Suppressor macrophage treated with lipopolysaccharide for 1 hour (primary cell): Measurements from ENCODE around the gene MORN5.

ENCODE experiments used
- DNase-seq, 3 donors: peaks; one replicate each; pipeline ENCODE4 v3.0.0-alpha.2; 2020 to 2022

MORN5 gene

GRCh38 chr9:122159026-122159924, at the start of gene MORN5, which contains the start of gene NDUFA8:
Gene MORN5 (plus strand): TSS chr9:122159908. CDS start chr9:122159973, 65 bp downstream.
Gene NDUFA8 (minus strand): TSS chr9:122159779. CDS start chr9:122159677, 102 bp downstream.
- peak; percentile 99 for DNase-seq

DNA sequence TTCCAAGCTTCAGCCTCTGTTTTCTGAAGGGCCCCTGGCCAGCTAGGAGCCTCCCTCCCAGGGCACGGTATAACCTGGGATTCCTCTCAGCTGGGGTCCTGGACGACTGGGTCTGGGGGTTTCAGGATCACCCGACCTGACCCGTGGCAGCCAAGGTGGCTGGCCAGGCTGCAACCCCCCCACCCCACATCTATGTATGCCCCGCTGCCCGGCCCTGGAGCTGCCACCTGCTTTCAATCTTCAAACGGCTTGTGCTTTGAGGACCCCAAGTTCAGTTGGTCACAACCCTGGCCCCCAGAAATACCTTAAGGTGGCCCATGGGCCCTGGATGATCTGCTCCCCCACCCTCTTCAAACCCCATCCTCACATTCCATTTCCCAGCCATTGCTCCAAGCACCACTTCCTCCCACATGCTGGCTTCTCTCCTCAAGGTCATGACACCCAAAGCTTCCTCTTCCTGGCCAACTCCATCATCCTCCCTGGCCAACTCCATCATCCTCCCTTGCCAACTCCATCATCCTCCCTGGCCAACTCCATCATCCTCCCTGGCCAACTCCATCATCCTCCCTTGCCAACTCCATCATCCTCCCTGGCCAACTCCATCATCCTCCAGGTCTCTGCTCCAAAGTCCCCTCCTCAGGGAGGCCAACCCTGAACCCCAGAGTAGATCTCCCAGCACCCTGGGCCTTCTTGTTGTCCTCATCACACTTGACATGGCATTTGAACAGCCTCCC, 49.4 kb upstream of the MORN5 start:
- DNase-seq = no peak

DNA sequence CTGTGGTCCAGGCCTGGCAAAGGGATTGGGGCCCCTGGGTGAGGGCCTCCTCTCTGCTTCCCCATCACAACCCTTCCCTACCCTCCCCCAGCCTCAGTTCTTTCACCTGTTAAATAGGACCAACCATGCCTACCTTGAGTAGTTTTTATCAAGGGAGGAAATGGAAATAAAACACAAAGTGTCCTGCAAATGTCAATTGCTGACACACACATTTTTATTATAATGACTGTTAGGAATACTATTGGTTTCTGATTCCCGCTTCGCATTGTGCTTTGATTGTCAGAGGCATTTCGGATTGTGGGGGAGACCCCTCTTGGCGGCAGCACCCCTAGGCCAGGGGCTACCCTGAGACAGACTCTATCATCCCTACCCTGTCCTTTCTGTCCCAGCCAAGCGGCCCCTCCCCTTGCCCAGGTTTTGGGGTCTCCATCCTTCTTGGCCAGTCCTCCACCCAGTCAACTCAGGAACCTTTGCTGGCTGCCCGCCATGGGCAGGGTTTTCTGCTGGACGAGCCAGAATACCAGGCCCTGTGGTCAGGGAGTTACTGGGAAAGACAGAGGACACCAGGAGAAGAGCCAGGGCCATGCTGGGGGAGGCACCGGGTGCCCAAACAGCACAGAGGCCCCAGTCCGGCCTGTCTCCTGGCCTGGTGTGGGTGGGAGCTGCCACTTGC, 48.2 kb upstream of the MORN5 start:
- no peak for DNase-seq

GRCh38 chr9:122112238-122112637, 47.5 kb upstream of the MORN5 start:
- no peak for DNase-seq

GRCh38 chr9:122113574-122113973, 46.1 kb upstream of the MORN5 start:
- DNase-seq = no peak

DNA sequence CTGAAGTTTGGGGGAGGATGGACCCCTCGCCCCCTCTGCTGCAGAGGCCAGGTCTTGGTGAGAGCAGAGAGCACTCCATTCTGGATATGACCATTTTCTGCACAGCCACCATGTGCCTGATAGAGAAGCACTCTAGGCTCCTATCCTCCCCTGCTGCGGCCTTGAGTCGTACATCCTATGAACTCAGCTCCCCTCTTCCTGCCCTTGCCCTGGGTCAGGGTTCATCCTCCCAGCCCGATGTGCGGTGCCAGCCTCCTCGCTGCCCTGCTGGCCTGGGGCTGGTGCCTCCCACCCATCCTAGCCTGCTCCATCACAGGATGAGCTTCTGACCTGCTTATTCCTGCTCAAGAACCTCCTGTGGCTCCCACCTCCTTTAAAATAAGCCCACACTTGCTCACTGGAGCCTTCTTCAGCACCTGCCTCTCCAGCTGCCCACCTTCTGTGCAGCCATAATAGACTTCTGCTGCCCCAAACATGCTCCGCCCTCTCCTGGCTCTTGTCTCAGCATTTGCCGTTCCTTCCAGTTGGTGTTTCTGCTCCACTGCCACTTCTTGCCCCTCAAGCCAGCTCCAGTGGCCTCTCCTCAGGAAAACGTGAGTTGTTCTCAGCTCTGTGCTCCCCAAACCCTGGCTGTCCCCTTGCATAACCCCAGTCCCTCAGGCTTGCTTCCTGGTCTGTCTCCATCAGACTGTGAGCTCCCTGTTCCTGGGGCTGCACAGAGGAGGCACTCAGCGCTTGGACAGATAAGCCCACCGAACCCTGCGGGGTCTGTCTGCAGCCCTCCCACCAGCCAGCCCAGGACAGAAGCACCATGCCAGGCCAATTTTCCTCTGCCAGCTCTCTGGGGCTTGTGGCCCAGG, 44.3 kb upstream of the MORN5 start:
- no peak for DNase-seq

DNA sequence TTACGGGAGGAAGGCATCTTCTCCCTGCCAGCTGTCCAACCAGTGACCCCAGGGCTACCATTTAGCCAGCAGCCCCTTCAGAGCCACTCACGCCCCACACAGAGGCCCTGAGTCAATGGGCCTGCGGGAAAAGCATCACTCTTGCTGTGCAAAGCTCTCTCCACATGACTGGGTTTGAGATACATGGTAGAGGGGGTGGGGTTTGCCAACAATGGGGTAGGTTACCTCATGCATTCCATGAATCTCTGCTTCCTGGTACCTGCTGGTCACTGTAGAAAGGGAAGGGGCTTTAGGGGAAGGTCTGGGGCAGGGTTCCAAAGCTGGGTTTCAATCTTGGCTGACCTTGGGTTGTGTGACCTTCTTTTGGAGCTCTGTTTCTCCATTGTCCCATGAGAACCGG, 43.7 kb upstream of the MORN5 start:
- no peak for DNase-seq

GRCh38 chr9:122116448-122117173, 43.1 kb upstream of the MORN5 start:
- no peak for DNase-seq

DNA sequence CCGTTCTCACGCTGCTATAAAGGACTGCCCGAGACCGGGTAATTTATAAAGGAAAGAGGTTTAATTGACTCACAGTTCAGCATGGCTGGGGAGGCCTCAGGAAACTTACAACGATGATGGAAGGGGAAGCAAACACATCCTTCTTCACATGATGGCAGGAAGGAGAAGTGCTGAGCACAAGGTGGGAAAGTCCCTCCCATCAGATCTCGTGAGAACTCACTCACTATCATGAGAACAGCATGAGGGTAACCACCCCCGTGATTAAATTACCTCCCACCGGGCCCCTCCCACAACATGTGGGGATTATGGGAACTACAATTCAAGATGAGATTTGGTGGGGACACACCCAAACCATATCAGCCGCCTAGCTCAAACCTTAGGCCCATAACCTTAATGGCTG, 42.5 kb upstream of the MORN5 start:
- DNase-seq = peak; percentile 28 to 42 (median 38)

DNA sequence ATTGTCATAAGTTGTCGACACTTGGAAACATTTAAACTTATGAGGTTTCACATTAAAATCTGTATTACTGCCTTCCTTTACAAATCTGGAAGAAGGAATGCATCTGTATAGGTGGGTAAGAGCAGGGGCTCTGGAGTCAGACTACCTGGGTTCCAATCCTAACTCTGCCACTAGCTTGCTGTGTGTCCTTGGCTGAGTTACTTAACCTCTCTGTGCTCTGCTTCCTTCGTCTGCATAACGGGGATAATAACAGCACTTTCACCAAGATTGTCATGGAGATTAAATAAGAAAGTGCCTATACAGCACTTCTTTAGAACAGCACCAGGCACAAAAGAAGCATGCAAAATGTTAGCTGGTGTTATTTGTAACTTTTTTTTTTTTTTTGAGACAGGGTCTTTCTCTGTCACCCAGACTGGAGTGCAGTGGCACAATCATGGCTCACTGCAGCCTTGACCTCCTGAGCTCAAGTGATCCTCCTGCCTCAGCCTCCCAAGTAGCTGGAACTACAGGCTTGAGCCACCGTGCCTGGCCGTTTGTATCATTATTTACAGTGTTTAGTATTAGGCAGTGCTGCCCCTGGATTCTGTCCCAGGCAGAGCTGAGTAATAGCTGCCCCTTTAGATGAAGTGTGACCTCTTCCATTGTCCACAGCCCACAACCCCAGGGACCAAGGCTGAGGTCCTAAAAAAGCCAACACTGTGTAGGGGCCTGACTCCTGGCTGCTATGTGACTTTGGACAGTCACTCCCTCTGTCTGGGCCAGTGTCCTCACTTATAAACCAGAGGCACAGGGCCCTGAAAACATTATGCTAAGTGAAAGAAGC, 41.2 kb upstream of the MORN5 start:
- no peak for DNase-seq

DNA sequence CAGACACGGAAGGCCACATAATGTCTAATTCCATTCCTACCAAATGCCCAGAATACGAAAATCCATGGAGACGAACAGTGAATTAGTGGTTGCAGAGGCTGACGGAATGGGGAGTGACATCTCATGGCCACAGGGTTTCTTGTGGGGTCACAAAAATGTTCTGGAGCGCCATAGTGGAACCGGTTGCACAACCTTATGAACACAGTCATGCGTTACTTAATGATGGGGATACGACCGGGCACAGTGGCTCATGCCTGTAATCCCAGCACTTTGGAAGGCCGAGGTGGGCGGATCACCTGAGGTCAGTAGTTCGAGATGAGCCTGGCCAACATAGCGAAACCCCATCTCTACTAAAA, 40.6 kb upstream of the MORN5 start:
- no peak for DNase-seq

DNA sequence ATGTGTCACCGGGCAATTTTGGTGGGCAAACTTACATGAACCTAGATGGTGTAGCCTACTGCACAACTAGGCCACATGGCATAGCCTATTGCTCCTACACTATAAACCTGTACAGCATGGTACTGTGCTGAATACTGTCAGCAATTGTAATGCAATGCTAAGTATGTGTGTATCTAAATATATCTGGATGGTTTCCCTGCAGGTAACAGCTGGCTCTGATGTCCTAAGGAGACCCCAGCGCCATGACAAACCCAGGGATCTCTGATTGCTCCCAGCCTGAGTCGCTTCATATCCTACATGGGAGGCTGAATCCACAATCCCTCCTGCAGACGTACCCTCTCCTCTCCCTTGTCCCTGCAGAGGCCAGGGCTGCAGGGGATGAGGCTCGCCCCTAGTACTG, 40.0 kb upstream of the MORN5 start:
- no peak for DNase-seq

GRCh38 chr9:122120316-122121071, 39.2 kb upstream of the MORN5 start:
- no peak for DNase-seq

GRCh38 chr9:122121391-122121790, 38.3 kb upstream of the MORN5 start:
- DNase-seq = no peak

DNA sequence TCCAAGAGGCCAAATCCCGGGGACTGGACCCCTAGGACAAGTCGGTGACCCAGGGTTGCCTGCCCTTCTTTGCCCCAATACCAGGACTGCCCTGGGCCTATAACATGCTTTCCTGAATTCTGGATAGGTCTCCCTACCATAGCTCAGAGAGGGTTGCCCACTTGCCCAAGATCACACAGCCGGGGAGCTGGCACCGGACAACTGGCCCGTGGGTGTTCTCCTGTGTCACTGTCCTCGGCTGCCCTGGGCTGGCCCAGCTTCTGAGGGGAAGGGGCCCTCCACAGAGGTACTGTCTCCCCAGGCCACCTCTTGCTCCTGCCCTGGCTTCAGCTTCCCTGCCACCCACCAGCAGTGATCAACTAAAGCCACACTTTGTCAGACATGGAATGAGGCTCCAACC, 37.8 kb upstream of the MORN5 start:
- no peak for DNase-seq

GRCh38 chr9:122122468-122122867, 37.2 kb upstream of the MORN5 start:
- DNase-seq = no peak

DNA sequence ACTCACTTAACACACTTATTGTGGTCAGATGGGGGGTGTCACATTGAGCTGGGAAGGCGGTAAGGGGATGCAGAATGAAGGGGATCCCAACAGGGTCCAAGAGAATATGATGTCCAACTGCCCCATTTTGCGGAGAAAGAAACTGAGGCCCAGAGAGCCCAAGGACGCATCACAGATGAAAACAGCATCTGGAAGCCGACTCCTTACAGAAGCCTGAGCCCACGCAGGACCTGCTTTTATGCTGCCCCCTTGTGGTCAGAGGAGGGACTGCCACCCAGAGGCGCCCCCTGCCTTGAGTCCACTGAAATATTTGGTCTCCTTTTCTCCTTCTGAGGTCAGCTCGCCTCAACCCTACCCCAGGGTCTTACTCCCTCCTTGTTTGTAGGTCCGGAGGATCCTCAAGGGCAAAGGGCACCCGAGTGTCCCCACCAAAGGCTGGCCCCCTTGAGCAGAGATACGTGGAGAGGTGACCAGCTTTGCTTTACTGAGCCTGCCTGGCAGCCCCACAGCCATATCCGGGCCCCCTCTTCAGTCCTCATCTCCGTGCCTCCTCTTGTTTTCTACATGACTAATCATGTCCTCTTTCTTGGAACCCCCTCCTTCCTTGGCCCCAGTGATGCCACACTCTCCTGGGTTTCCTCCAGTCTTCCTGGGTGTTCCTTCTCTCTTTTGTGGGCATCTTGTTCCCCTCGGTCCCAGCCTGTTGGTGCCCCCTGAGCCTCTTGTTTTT, 36.6 kb upstream of the MORN5 start:
- peak; percentile 79 to 84 (median 83) for DNase-seq

DNA sequence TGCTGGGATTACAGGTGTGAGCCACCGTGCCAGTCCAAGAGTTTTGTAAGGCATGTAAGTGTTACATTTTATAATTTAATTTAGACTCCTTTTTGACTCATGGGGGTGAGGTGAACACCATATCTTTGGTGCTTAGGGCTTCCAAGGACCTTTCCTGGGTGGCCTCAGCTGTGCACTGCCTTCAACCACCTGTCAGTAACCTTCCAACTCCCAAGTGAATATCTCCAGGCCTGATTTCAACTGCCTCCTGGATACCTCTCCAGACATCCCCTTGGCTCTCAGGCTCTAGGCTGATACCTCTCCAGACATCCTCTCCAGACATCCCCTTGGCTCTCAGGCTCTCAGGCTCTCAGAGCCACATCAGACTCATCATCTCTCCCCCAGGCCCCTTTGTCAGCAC, 35.7 kb upstream of the MORN5 start:
- no peak for DNase-seq

GRCh38 chr9:122124528-122124927, 35.2 kb upstream of the MORN5 start:
- no peak for DNase-seq

GRCh38 chr9:122125158-122125508, 34.6 kb upstream of the MORN5 start:
- peak; percentile 82 to 88 (median 86) for DNase-seq
